Activated CD8-positive, alpha-beta T cell treated with anti-CD3 and anti-CD28 coated beads, Interleukin-2, amount 10 ng/mL, durations not matched to agents 7 days and 5 days (primary cell): ENCODE results near the gene TMEM222. TPM values are rescaled to one million over a fixed set of nuclear protein-coding genes. Genes with fewer than 3 reads are reported as not detected.

ENCODE experiments used
- ATAC-seq: fragments of 150-1000 bp; cut with Tn5 transposase; one replicate; pipeline ENCODE4 v1.10.0; 2021; ENCODE audit warnings: moderate library complexity
- CTCF ChIA-PET: fragments of 350-600 bp; sonication (Branson Sonifier 250); formaldehyde crosslinking; loops from one replicate; lab custom pipeline; 2021; ENCODE audit warnings: antibody characterized with exemption; lab: Charles Lee
- POLR2A ChIA-PET: fragments of 350-600 bp; sonication (Branson Sonifier 250); formaldehyde crosslinking; loops from one replicate; lab custom pipeline; 2021; ENCODE audit warnings: antibody characterized with exemption; lab: Charles Lee
- DNase-seq: peaks from one replicate; pipeline ENCODE4 v3.0.0-alpha.2; 2020
- H3K27ac Mint-ChIP-seq: one replicate; pipeline ENCODE4 v1.8.0; 2021; ENCODE audit warnings: mild to moderate bottlenecking, mixed read lengths
- H3K27me3 Mint-ChIP-seq: one replicate; pipeline ENCODE4 v1.8.0; 2021; ENCODE audit warnings: low read depth, mixed read lengths
- H3K36me3 Mint-ChIP-seq: one replicate; pipeline ENCODE4 v1.8.0; 2021; ENCODE audit warnings: low read depth, mixed read lengths
- H3K4me1 Mint-ChIP-seq: one replicate; pipeline ENCODE4 v1.8.0; 2021; ENCODE audit warnings: low read depth, mixed read lengths
- H3K4me3 Mint-ChIP-seq: one replicate; pipeline ENCODE4 v1.8.0; 2021; ENCODE audit warnings: mild to moderate bottlenecking, mixed read lengths
- H3K9me3 Mint-ChIP-seq: one replicate; pipeline ENCODE4 v1.8.0; 2022; ENCODE audit warnings: mixed read lengths; ENCODE audit not compliant: insufficient read depth
- total RNA-seq, 2 experiments: library from RNA; stranded (reverse); gene quantifications; one replicate each; pipeline ENCODE4 v1.2.3, GENCODE V29; 2021

The TMEM222 gene
- total RNA-seq, 2 experiments from 2014 or later: 35.2 to 38.5 TPM

GRCh38 chr1:27306892-27307761, 14.8 kb upstream of the TMEM222 start:
- H3K4me1 Mint-ChIP-seq: no peaks in the 10 kb centered on the region
- H3K9me3 Mint-ChIP-seq: no peaks in the 10 kb centered on the region
- no peak for DNase-seq
- peak overlapping the region; percentile 34 for H3K27ac Mint-ChIP-seq
- ChIA-PET POLR2A (no interaction called here), CTCF (interaction anchor here (0.9 to 8.3 kb wide), 7 partner anchors 9 to 300 kb away, joined by 3 to 128 read pairs (median 4); partner anchors contain the start of genes GPR3 and MAP3K6)
- ATAC-seq: no peak
- H3K27me3 Mint-ChIP-seq: no peaks in the 10 kb centered on the region
- no peak overlapping the region for H3K4me3 Mint-ChIP-seq
- H3K36me3 Mint-ChIP-seq: no peaks in the 10 kb centered on the region

- CTCF ChIA-PET: interaction anchor here (0.9 to 8.3 kb wide), 12 partner anchors 10 to 299 kb away, joined by 3 to 128 read pairs (median 3); partner anchors contain the start of genes GPR3 and MAP3K6
- H3K27me3 Mint-ChIP-seq: peaks cover 3% of the 10 kb centered on the region
- H3K9me3 Mint-ChIP-seq: no peaks in the 10 kb centered on the region
- ATAC-seq: no peak
- no peak for DNase-seq
- no peaks in the 10 kb centered on the region for H3K4me1 Mint-ChIP-seq
- POLR2A ChIA-PET: no interaction called here
- H3K4me3 Mint-ChIP-seq: no peak overlapping the region
- H3K36me3 Mint-ChIP-seq: no peaks in the 10 kb centered on the region
- no peak overlapping the region for H3K27ac Mint-ChIP-seq
Measured at GRCh38 chr1:27307874-27308598, 13.9 kb upstream of the TMEM222 start.

GRCh38 chr1:27314169-27314568, 7.8 kb upstream of the TMEM222 start:
- Mint-ChIP-seq H3K9me3 (no peaks in the 10 kb centered on the region), H3K27ac (no peak overlapping the region), H3K27me3 (peaks cover 7% of the 10 kb centered on the region), H3K4me3 (no peak overlapping the region), H3K36me3 (no peaks in the 10 kb centered on the region), H3K4me1 (no peaks in the 10 kb centered on the region)
- no peak for ATAC-seq
- ChIA-PET POLR2A (interaction anchor here (1.0 kb wide), 1 partner anchor 13 kb away, joined by 3 read pairs; no protein-coding TSS in a partner anchor), CTCF (interaction anchor here (1.1 to 8.3 kb wide), 4 partner anchors 16 to 74 kb away, joined by 3 to 128 read pairs (median 6); partner anchors contain the start of gene SYTL1)
- DNase-seq: no peak

- ATAC-seq (no peak), DNase-seq (no peak)
- no peaks in the 10 kb centered on the region for H3K9me3 Mint-ChIP-seq
- H3K27me3 Mint-ChIP-seq: peaks cover 7% of the 10 kb centered on the region
- POLR2A ChIA-PET: interaction anchor here (1.0 kb wide), 1 partner anchor 12 kb away, joined by 3 read pairs; no protein-coding TSS in a partner anchor
- H3K4me1 Mint-ChIP-seq: no peaks in the 10 kb centered on the region
- no peaks in the 10 kb centered on the region for H3K36me3 Mint-ChIP-seq
- H3K4me3 Mint-ChIP-seq: no peak overlapping the region
- no peak overlapping the region for H3K27ac Mint-ChIP-seq
- CTCF ChIA-PET: interaction anchor here (0.8 to 8.3 kb wide), 3 partner anchors 14 to 18 kb away, joined by 3 to 128 read pairs (median 5); no protein-coding TSS in a partner anchor
Measured at GRCh38 chr1:27314737-27315136, 7.2 kb upstream of the TMEM222 start.

GRCh38 chr1:27316860-27317259, 5.1 kb upstream of the TMEM222 start:
- Mint-ChIP-seq H3K4me1 (peaks cover 6% of the 10 kb centered on the region), H3K4me3 (no peak overlapping the region), H3K9me3 (no peaks in the 10 kb centered on the region), H3K27ac (no peak overlapping the region), H3K36me3 (no peaks in the 10 kb centered on the region), H3K27me3 (peaks cover 7% of the 10 kb centered on the region)
- POLR2A ChIA-PET: no interaction called here
- ATAC-seq (no peak), DNase-seq (no peak)
- CTCF ChIA-PET: interaction anchor here (0.9 to 3.3 kb wide), 7 partner anchors 16 to 80 kb away, joined by 3 to 12 read pairs (median 4); no protein-coding TSS in a partner anchor

- ChIA-PET CTCF (interaction anchor here (0.6 to 3.3 kb wide), 4 partner anchors 14 to 76 kb away, joined by 3 to 12 read pairs (median 8); no protein-coding TSS in a partner anchor), POLR2A (interaction anchor here (1.7 kb wide), 1 partner anchor 9 kb away, joined by 6 read pairs; no protein-coding TSS in a partner anchor)
- no peaks in the 10 kb centered on the region for H3K9me3 Mint-ChIP-seq
- H3K4me3 Mint-ChIP-seq: no peak overlapping the region
- ATAC-seq: no peak
- H3K36me3 Mint-ChIP-seq: no peaks in the 10 kb centered on the region
- H3K27me3 Mint-ChIP-seq: peaks cover 4% of the 10 kb centered on the region
- DNase-seq: no peak
- H3K4me1 Mint-ChIP-seq: peaks cover 12% of the 10 kb centered on the region
- no peak overlapping the region for H3K27ac Mint-ChIP-seq
Measured at GRCh38 chr1:27318136-27318535, 3.8 kb upstream of the TMEM222 start.

GRCh38 chr1:27318596-27318995, 3.4 kb upstream of the TMEM222 start:
- H3K27ac Mint-ChIP-seq: no peak overlapping the region
- ChIA-PET CTCF (interaction anchor here (0.6 to 3.3 kb wide), 4 partner anchors 14 to 76 kb away, joined by 3 to 12 read pairs (median 8); no protein-coding TSS in a partner anchor), POLR2A (interaction anchor here (1.7 kb wide), 1 partner anchor 9 kb away, joined by 6 read pairs; no protein-coding TSS in a partner anchor)
- no peak overlapping the region for H3K4me3 Mint-ChIP-seq
- H3K36me3 Mint-ChIP-seq: no peaks in the 10 kb centered on the region
- no peaks in the 10 kb centered on the region for H3K9me3 Mint-ChIP-seq
- no peak for DNase-seq
- H3K27me3 Mint-ChIP-seq: peaks cover 4% of the 10 kb centered on the region
- no peak for ATAC-seq
- H3K4me1 Mint-ChIP-seq: peaks cover 16% of the 10 kb centered on the region

GRCh38 chr1:27322569-27323240, 742 bp downstream of the TMEM222 start:
- DNase-seq (peak; percentile 26), ATAC-seq (no peak)
- Mint-ChIP-seq H3K36me3 (peaks cover 24% of the 10 kb centered on the region), H3K27ac (peak overlapping the region; percentile 97), H3K4me3 (peak overlapping the region; percentile 98), H3K4me1 (peaks cover 38% of the 10 kb centered on the region), H3K9me3 (no peaks in the 10 kb centered on the region), H3K27me3 (peaks cover 4% of the 10 kb centered on the region)
- CTCF ChIA-PET: interaction anchor here (0.8 to 2.9 kb wide), 18 partner anchors 10 to 450 kb away, joined by 3 to 40 read pairs (median 4); partner anchors contain the start of genes MAP3K6, STX12 and SYTL1
- POLR2A ChIA-PET: interaction anchor here (0.7 to 2.2 kb wide), 8 partner anchors 10 to 296 kb away, joined by 3 to 6 read pairs (median 4); partner anchors contain the start of gene SYTL1

GRCh38 chr1:27325286-27325685, 3.3 kb downstream of the TMEM222 start:
- ATAC-seq (no peak), DNase-seq (no peak)
- H3K4me1 Mint-ChIP-seq: peaks cover 42% of the 10 kb centered on the region
- no peak overlapping the region for H3K27ac Mint-ChIP-seq
- ChIA-PET CTCF (interaction anchor here (1.0 to 4.2 kb wide), 2 partner anchors 32 to 41 kb away, joined by 3 to 30 read pairs; no protein-coding TSS in a partner anchor), POLR2A (no interaction called here)
- no peaks in the 10 kb centered on the region for H3K27me3 Mint-ChIP-seq
- no peaks in the 10 kb centered on the region for H3K9me3 Mint-ChIP-seq
- H3K4me3 Mint-ChIP-seq: no peak overlapping the region
- H3K36me3 Mint-ChIP-seq: peaks cover 33% of the 10 kb centered on the region

GRCh38 chr1:27327964-27328363, 6.0 kb downstream of the TMEM222 start:
- H3K4me3 Mint-ChIP-seq: no peak overlapping the region
- H3K4me1 Mint-ChIP-seq: peaks cover 51% of the 10 kb centered on the region
- CTCF ChIA-PET: interaction anchor here (0.6 to 4.2 kb wide), 5 partner anchors 12 to 279 kb away, joined by 3 to 30 read pairs (median 5); partner anchors contain the start of gene SYTL1
- H3K27ac Mint-ChIP-seq: no peak overlapping the region
- H3K36me3 Mint-ChIP-seq: peaks cover 50% of the 10 kb centered on the region
- no peaks in the 10 kb centered on the region for H3K9me3 Mint-ChIP-seq
- H3K27me3 Mint-ChIP-seq: no peaks in the 10 kb centered on the region
- no peak for DNase-seq
- POLR2A ChIA-PET: interaction anchor here (1.8 kb wide), 1 partner anchor 10 kb away, joined by 6 read pairs; no protein-coding TSS in a partner anchor
- ATAC-seq: no peak
